Neuron (in vitro differentiated cells): ENCODE results near the gene PATL2.
"Not testable (repeated sequence)": the region's sequence is repeated elsewhere in the genome, so short reads cannot be mapped to it uniquely, and the experiment has no call there.

ENCODE experiments used
- H2AFZ ChIP-seq: one replicate; pipeline ENCODE4 v1.6.1; 2013; ENCODE audit warnings: low read depth, mild to moderate bottlenecking, inconsistent platforms, low read length, moderate library complexity
- H3K27me3 ChIP-seq: one replicate; pipeline ENCODE4 v1.6.1; 2013; ENCODE audit warnings: low read length; ENCODE audit not compliant: insufficient read depth
- H3K36me3 ChIP-seq: one replicate; pipeline ENCODE4 v1.6.1; 2013; ENCODE audit warnings: low read length; ENCODE audit not compliant: insufficient read depth
- H3K4me1 ChIP-seq: one replicate; pipeline ENCODE4 v1.6.1; 2013; ENCODE audit warnings: low read length; ENCODE audit not compliant: insufficient read depth
- H3K4me3 ChIP-seq: 2 replicates; pipeline ENCODE4 v1.5.1; 2013; ENCODE audit warnings: mild to moderate bottlenecking, low read length, moderate library complexity
- H3K9me3 ChIP-seq: one replicate; pipeline ENCODE4 v1.6.1; 2013; ENCODE audit warnings: low read length

Gene PATL2

DNA sequence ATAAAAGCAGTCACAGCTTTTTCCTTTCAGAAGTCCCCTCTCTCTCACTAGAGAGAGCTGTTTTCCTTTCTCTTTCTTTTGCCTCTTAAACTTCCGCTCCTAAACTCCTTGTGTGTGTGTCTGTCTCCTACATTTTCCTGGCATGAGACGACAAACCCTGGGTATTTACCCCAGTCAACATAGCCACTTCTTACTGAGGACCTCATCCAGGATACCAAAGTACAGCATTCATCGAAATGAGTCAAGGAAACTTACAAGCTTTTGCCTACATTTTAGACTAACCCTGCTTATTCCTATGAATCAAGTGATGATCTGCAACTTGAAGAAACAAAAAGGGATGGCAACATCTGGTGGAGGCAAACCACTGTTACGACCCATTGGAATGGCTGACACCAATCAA, 16.7 kb downstream of the PATL2 start:
- Histone ChIP-seq H3K36me3 (no peaks in the 10 kb centered on the region), H3K27me3 (peaks cover 3% of the 10 kb centered on the region), H2AFZ (no peak overlapping the region), H3K9me3 (no peaks in the 10 kb centered on the region), H3K4me1 (no peaks in the 10 kb centered on the region), H3K4me3 (no peak overlapping the region)

- Histone ChIP-seq H3K9me3 (no peaks in the 10 kb centered on the region), H3K27me3 (peaks cover 3% of the 10 kb centered on the region), H3K4me1 (no peaks in the 10 kb centered on the region), H3K4me3 (no peak overlapping the region), H2AFZ (no peak overlapping the region), H3K36me3 (no peaks in the 10 kb centered on the region)
Observed at GRCh38 chr15:44692659-44693058, 18.5 kb downstream of the PATL2 start.

GRCh38 chr15:44690245-44690644, 20.9 kb downstream of the PATL2 start:
- not testable (repeated sequence) for H2AFZ ChIP-seq, H3K9me3 ChIP-seq, H3K4me3 ChIP-seq, H3K27me3 ChIP-seq, H3K4me1 ChIP-seq, H3K36me3 ChIP-seq

GRCh38 chr15:44689318-44689717, 21.8 kb downstream of the PATL2 start:
- H3K4me1 ChIP-seq, H3K4me3 ChIP-seq, H2AFZ ChIP-seq, H3K27me3 ChIP-seq, H3K36me3 ChIP-seq, H3K9me3 ChIP-seq: not testable (repeated sequence)

DNA sequence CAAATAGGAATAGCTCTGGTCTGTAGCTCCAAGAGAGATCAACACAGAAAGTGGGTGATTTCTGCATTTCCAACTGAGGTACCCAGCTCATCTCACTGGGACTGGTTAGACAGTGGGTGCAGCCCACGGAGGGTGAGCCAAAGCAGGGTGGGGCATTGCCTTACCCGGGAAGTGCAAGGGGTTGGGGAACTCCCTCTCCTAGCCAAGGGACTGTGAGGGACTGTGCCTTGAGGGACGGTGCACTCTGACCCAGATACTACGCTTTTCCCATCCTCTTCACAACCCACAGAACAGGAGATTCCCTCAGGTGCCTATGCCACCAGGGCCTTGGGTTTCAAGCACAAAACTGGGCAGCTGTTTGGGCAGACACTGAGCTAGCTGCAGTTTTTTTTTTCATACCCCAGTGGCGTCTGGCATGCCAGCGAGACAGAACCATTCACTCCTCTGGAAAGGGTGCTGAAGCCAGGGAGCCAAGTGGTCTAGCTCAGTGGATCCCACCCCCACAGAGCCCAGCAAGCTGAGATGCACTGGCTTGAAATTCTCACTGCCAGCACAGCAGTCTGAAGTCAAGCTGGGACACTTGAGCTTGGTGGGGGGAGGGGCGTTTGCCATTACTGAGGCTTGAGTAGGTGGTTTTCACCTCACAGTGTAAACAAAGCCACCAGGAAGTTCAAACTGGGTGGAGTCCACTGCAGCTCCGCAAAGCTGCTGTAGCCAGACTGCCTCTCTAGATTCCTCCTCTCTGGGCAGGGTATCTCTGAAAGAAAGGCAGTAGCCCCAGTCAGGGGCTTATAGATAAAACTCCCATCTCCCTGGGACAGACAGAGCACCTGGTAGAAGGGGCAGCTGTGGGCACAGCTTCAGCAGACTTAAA, 28.1 kb downstream of the PATL2 start:
- H3K27me3 ChIP-seq, H3K4me3 ChIP-seq, H3K4me1 ChIP-seq, H3K9me3 ChIP-seq, H2AFZ ChIP-seq, H3K36me3 ChIP-seq: not testable (repeated sequence)

GRCh38 chr15:44682211-44682610, 28.9 kb downstream of the PATL2 start:
- Histone ChIP-seq H3K4me3 (no peak overlapping the region), H3K27me3 (no peaks in the 10 kb centered on the region), H2AFZ (no peak overlapping the region), H3K36me3 (no peaks in the 10 kb centered on the region), H3K9me3 (no peaks in the 10 kb centered on the region), H3K4me1 (peaks cover 5% of the 10 kb centered on the region)

DNA sequence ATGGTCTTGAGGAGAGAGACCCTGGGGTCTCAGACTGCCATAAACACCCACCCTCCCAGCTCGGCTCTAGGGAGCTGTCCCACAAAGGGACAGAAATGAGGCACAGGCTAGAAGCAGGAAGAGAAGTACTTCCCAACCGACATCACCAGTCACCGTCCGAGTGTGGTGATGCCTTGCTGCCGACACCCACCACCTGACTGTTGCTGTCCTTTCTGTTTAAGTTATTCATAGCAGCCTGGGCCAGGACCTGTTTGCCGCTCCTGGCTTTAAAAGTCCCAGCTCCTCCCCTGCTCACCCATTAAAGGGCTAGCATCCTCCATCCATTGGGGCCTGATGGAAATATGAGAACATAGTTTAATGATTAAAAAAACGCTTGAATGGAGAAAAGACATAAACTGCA, 34.4 kb downstream of the PATL2 start:
- no peak overlapping the region for H3K4me3 ChIP-seq
- no peaks in the 10 kb centered on the region for H3K9me3 ChIP-seq
- H3K36me3 ChIP-seq, result no peaks in the 10 kb centered on the region
- peaks cover 5% of the 10 kb centered on the region for H3K4me1 ChIP-seq
- no peak overlapping the region for H2AFZ ChIP-seq
- peaks cover 7% of the 10 kb centered on the region for H3K27me3 ChIP-seq

- Histone ChIP-seq H3K4me3 (no peak overlapping the region), H2AFZ (no peak overlapping the region), H3K4me1 (peaks cover 5% of the 10 kb centered on the region), H3K27me3 (peaks cover 7% of the 10 kb centered on the region), H3K9me3 (no peaks in the 10 kb centered on the region), H3K36me3 (no peaks in the 10 kb centered on the region)
Observed at GRCh38 chr15:44675911-44676310, 35.2 kb downstream of the PATL2 start.

DNA sequence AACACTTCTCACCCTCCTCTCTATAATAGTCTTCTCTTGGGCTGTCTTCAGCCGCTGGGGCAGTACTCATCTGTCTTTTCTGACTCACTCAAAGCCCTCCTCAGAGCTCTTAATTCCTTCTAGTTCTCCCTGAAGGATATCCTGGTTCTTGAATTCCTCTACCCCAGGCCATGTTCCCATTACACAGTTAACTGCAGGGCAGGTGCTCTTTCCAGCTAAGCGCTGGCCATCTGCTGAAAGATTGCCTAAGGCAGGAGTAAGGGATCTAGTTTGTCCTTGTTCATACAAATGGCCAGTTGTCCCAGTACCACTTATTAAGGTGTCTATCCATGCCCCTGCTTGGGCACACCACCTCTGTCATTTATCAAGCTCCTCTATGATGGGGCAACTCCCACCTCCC, 37.5 kb downstream of the PATL2 start:
- Histone ChIP-seq H3K27me3 (peaks cover 12% of the 10 kb centered on the region), H3K9me3 (no peaks in the 10 kb centered on the region), H3K4me1 (no peaks in the 10 kb centered on the region), H2AFZ (no peak overlapping the region), H3K36me3 (no peaks in the 10 kb centered on the region), H3K4me3 (no peak overlapping the region)

GRCh38 chr15:44670087-44670950, 40.8 kb downstream of the PATL2 start:
- Histone ChIP-seq H3K4me1 (no peaks in the 10 kb centered on the region), H3K27me3 (peaks cover 8% of the 10 kb centered on the region), H3K9me3 (no peaks in the 10 kb centered on the region), H2AFZ (no peak overlapping the region), H3K36me3 (no peaks in the 10 kb centered on the region), H3K4me3 (no peak overlapping the region)

DNA sequence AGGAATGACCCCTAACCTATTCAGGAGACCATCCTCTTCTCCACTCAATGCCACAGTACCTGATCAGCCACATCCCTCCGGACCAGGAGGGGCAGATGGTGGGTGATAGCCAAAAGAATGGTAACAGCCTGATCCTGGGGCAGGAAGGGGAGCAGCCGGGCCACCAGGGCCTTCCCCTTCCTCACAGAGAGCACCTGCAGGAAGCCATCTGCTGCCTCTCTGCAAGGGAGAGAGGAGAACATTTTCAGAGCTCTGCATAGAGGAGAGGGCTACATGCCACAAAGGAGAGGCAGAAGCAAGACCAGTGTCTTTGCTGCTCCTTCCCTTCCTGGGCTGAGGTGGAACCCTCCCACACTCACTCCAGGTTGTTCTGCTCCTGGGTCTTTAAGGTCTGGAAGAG, 42.2 kb downstream of the PATL2 start:
- peaks cover 1% of the 10 kb centered on the region for H3K4me1 ChIP-seq
- no peak overlapping the region for H3K4me3 ChIP-seq
- H3K9me3 ChIP-seq, result no peaks in the 10 kb centered on the region
- no peaks in the 10 kb centered on the region for H3K36me3 ChIP-seq
- H2AFZ ChIP-seq, result no peak overlapping the region
- peaks cover 8% of the 10 kb centered on the region for H3K27me3 ChIP-seq

DNA sequence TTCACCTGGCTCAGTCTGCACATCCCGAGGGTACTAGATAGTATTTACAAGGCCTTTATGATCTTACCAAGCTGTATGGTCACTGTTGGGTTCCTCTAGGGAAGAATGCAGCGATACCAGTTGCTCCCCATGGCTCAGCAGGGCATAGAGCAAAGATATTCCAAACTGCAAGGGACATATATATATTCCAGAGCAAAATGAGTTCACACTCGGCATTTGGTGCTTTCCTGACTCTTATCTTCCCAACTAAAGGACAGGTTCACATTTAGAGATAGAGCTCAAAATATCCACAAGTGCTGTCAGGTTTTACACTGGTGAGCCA, 44.1 kb downstream of the PATL2 start:
- Histone ChIP-seq H3K27me3 (peaks cover 5% of the 10 kb centered on the region), H3K36me3 (no peaks in the 10 kb centered on the region), H3K4me3 (no peak overlapping the region), H3K4me1 (peaks cover 12% of the 10 kb centered on the region), H3K9me3 (no peaks in the 10 kb centered on the region), H2AFZ (no peak overlapping the region)

DNA sequence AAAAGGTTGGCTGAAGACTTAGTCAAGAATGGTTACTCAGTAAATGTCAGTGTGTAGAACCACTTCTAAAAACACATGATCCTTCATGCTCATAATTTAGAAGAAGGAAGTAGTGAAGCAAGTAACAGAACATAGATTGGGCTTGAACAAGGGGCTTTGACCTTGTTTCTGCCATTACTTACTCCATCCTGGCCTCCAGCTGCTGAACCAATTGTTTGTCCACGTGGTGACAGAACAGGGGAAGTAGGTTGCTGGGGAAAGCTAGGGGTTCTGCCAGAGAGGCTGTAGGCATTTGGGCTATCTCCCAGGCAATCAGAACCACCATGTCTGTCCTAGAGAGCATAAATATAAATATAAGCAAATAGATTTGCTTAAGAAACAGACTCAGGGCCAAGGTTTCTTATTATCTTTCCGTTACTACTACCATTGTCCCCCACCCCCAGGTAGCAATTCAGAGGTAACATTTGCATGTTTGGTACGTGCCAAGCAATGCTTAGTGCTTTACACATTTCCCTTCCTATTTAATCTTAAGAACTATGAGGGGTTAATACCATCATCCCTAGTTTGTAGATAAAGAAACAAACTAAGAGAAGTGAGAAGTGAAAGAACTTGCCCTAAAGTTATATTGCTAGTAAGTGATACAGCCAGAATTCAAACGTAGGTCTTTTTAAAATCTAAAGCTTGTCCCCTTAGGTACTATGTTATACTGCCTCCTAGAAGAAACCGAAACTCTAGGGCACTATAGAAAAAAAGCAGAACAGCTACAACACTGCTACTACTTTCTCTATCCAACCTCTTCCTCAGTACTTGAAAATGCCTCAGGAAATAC, 44.7 kb downstream of the PATL2 start:
- no peaks in the 10 kb centered on the region for H3K36me3 ChIP-seq
- H3K4me1 ChIP-seq, result peaks cover 16% of the 10 kb centered on the region
- H3K9me3 ChIP-seq, result no peaks in the 10 kb centered on the region
- H2AFZ ChIP-seq, result no peak overlapping the region
- no peak overlapping the region for H3K4me3 ChIP-seq
- peaks cover 5% of the 10 kb centered on the region for H3K27me3 ChIP-seq
